ENCODE results near the gene NPFFR2. TPM values are rescaled to one million over a fixed set of nuclear protein-coding genes. Genes with fewer than 3 reads are reported as not detected.

Gene NPFFR2
- total RNA-seq, 1 donor from 2014 or later, result 0.64 TPM

GRCh38 chr4:72169861-72170260 is 138.1 kb downstream of the NPFFR2 start:
- no peak for FAIRE-seq
- TF ChIP-seq CTCF (IDR thresholded peaks at IDR 0.05; ENCODE audit: insufficient read depth, low read depth, low read length), result no peak
- no peak for TF ChIP-seq EZH2 (IDR thresholded peaks at IDR 0.05; ENCODE audit: insufficient read depth, low read length)
- Mint-ChIP-seq H3K27ac (ENCODE audit: unreplicated experiment) (no peak overlapping the region), H3K4me1 (ENCODE audit: low read depth, unreplicated experiment) (no peaks in the 10 kb centered on the region), H3K9me3 (ENCODE audit: unreplicated experiment) (peaks cover 18% of the 10 kb centered on the region), H3K4me3 (ENCODE audit: unreplicated experiment) (no peak overlapping the region), H3K27me3 (ENCODE audit: low read depth, unreplicated experiment) (no peaks in the 10 kb centered on the region), H3K36me3 (ENCODE audit: low read depth, unreplicated experiment) (no peaks in the 10 kb centered on the region)
- Histone ChIP-seq H3K36me3 (ENCODE audit: insufficient read depth, low read length) (no peaks in the 10 kb centered on the region), H4K20me1 (ENCODE audit: insufficient read depth, low read length) (no peaks in the 10 kb centered on the region), H2AFZ (ENCODE audit: low read depth, low read length) (no peak overlapping the region), H3K9me3 (ENCODE audit: insufficient read depth, low read depth, low read length) (no peaks in the 10 kb centered on the region), H3K79me2 (ENCODE audit: insufficient read depth, low read length) (no peaks in the 10 kb centered on the region), H3K27me3 (ENCODE audit: insufficient read depth, low read length) (no peaks in the 10 kb centered on the region), H3K4me2 (ENCODE audit: low read length) (no peak overlapping the region), H3K4me3 (ENCODE audit: insufficient read depth, low read depth, low read length) (no peak overlapping the region), H3K4me1 (ENCODE audit: insufficient read depth, low read length) (no peaks in the 10 kb centered on the region), H3K27ac (ENCODE audit: low read depth, low read length) (no peak overlapping the region), H3K9ac (ENCODE audit: low read length) (no peak overlapping the region)
- DNase-seq (ENCODE audit: low read depth), result no peak

DNA sequence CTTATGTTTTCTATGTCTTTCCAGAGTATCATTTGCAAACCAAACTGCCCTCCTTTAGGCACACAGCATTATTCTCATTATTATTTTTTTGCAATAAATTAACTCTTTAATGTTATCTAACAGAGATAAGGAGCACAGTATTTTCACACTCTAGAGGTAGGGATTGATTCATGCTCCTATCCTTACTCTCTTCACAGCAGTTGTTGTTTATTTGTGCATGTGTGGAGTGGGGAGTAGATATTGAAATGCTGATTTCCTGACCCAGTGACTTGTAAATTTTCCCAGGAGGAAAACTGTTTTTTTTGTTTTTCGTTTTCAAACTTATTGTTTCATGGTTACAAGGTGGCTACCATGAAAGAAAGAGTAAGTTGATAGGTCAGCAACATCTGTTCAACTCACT is 140.0 kb downstream of the NPFFR2 start:
- H3K4me2 ChIP-seq (ENCODE audit: low read length), result no peak overlapping the region
- DNase-seq (ENCODE audit: low read depth) (no peak), FAIRE-seq (no peak)
- H4K20me1 ChIP-seq (ENCODE audit: insufficient read depth, low read length), result no peaks in the 10 kb centered on the region
- Mint-ChIP-seq H3K36me3 (ENCODE audit: low read depth, unreplicated experiment) (no peaks in the 10 kb centered on the region), H3K4me1 (ENCODE audit: low read depth, unreplicated experiment) (no peaks in the 10 kb centered on the region), H3K27ac (ENCODE audit: unreplicated experiment) (no peak overlapping the region), H3K9me3 (ENCODE audit: unreplicated experiment) (peaks cover 10% of the 10 kb centered on the region), H3K4me3 (ENCODE audit: unreplicated experiment) (no peak overlapping the region), H3K27me3 (ENCODE audit: low read depth, unreplicated experiment) (no peaks in the 10 kb centered on the region)
- H3K9ac ChIP-seq (ENCODE audit: low read length), result no peak overlapping the region
- H3K79me2 ChIP-seq (ENCODE audit: insufficient read depth, low read length), result no peaks in the 10 kb centered on the region
- H2AFZ ChIP-seq (ENCODE audit: low read depth, low read length), result no peak overlapping the region
- no peaks in the 10 kb centered on the region for H3K9me3 ChIP-seq (ENCODE audit: insufficient read depth, low read depth, low read length)
- TF ChIP-seq CTCF (IDR thresholded peaks at IDR 0.05; ENCODE audit: insufficient read depth, low read depth, low read length) (no peak), EZH2 (IDR thresholded peaks at IDR 0.05; ENCODE audit: insufficient read depth, low read length) (no peak)
- no peak overlapping the region for H3K27ac ChIP-seq (ENCODE audit: low read depth, low read length)
- H3K4me1 ChIP-seq (ENCODE audit: insufficient read depth, low read length), result no peaks in the 10 kb centered on the region
- no peaks in the 10 kb centered on the region for H3K27me3 ChIP-seq (ENCODE audit: insufficient read depth, low read length)
- no peak overlapping the region for H3K4me3 ChIP-seq (ENCODE audit: insufficient read depth, low read depth, low read length)
- H3K36me3 ChIP-seq (ENCODE audit: insufficient read depth, low read length), result no peaks in the 10 kb centered on the region

DNA sequence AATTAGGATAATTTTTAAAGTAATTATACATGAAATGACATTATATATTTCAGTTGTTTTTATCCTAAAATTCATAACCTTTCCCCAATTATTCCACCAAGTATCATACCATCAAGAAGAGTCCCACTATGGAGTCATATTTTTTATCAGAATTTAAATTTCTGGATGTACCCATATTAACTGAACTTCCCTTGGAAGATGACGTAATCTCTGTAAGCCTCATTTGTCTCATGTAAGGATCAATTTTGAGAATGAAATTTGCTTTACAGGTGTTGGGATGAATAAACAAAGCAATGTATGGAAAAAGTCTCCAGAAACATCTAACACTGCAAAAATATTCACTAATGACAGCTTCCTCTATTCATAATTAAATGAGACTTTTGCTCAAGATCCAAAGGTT is 147.5 kb downstream of the NPFFR2 start:
- Histone ChIP-seq H3K4me2 (ENCODE audit: low read length) (no peak overlapping the region), H3K4me3 (ENCODE audit: insufficient read depth, low read depth, low read length) (no peak overlapping the region), H3K27ac (ENCODE audit: low read depth, low read length) (no peak overlapping the region), H4K20me1 (ENCODE audit: insufficient read depth, low read length) (no peaks in the 10 kb centered on the region), H3K4me1 (ENCODE audit: insufficient read depth, low read length) (no peaks in the 10 kb centered on the region), H2AFZ (ENCODE audit: low read depth, low read length) (no peak overlapping the region), H3K9ac (ENCODE audit: low read length) (no peak overlapping the region), H3K36me3 (ENCODE audit: insufficient read depth, low read length) (no peaks in the 10 kb centered on the region), H3K9me3 (ENCODE audit: insufficient read depth, low read depth, low read length) (no peaks in the 10 kb centered on the region), H3K27me3 (ENCODE audit: insufficient read depth, low read length) (no peaks in the 10 kb centered on the region), H3K79me2 (ENCODE audit: insufficient read depth, low read length) (no peaks in the 10 kb centered on the region)
- TF ChIP-seq EZH2 (IDR thresholded peaks at IDR 0.05; ENCODE audit: insufficient read depth, low read length) (no peak), CTCF (IDR thresholded peaks at IDR 0.05; ENCODE audit: insufficient read depth, low read depth, low read length) (no peak)
- no peaks in the 10 kb centered on the region for H3K36me3 Mint-ChIP-seq (ENCODE audit: low read depth, unreplicated experiment)
- H3K9me3 Mint-ChIP-seq (ENCODE audit: unreplicated experiment), result peaks cover 1% of the 10 kb centered on the region
- H3K4me1 Mint-ChIP-seq (ENCODE audit: low read depth, unreplicated experiment), result no peaks in the 10 kb centered on the region
- H3K27me3 Mint-ChIP-seq (ENCODE audit: low read depth, unreplicated experiment), result no peaks in the 10 kb centered on the region
- FAIRE-seq (no peak), DNase-seq (ENCODE audit: low read depth) (no peak)
- no peak overlapping the region for H3K4me3 Mint-ChIP-seq (ENCODE audit: unreplicated experiment)
- no peak overlapping the region for H3K27ac Mint-ChIP-seq (ENCODE audit: unreplicated experiment)
